Measurements from ENCODE around the gene MEGF8. TPM values are rescaled to one million over a fixed set of nuclear protein-coding genes. Genes with fewer than 3 reads are reported as not detected.

Gene MEGF8
- total RNA-seq, 1 donor from 2014 or later: 69.3 TPM

DNA sequence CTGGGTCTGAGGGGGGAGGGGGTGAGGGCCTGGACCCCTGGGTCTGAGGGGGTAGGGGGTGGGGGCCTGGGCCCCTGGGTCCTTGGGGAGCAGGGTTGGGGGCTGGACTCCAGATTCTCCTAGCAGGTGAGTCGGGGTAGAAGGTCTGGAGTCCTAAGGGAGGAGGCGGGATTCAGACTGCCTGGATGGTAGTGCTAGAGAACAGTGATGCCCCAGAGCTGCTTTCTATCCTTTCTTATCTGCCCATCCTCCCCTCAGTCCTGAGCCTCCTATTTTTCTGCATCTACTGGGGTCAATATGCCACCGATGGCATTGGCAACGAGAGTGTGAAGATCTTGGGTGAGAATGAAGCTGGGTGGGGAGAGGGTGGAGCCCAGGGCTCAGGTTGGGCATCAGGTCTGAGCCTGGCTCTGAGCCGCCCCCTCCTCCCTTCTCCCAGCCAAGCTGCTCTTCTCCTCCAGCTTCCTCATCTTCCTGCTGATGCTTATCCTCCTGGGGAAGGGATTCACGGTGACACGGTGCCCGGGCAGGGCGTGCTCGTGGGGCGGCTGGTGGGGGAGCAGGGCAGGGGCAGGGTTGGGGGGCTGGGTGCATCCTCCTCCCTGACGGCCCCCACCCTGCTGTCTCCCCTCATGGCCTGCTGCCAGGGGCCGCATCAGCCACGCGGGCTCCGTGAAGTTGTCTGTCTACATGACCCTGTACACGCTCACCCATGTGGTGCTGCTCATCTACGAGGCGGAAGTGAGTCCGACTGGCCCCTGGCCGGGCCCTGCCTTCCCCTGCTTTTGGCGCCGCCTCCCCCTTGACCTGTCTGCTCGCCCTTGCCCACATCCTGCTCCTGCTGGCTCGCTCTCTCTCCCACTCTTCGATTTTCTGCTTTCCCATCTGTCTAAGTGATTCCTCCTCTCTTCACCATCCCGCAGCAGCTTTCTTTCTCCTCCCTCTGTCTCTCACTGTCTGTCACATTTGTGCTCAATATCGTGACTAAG is 8.9 kb upstream of the MEGF8 start:
- Mint-ChIP-seq H3K4me3 (ENCODE audit: unreplicated experiment) (no peak overlapping the region), H3K36me3 (ENCODE audit: low read depth, unreplicated experiment) (no peaks in the 10 kb centered on the region), H3K27me3 (ENCODE audit: unreplicated experiment) (peaks cover 8% of the 10 kb centered on the region), H3K4me1 (ENCODE audit: unreplicated experiment) (peaks cover 7% of the 10 kb centered on the region), H3K9me3 (ENCODE audit: unreplicated experiment) (no peaks in the 10 kb centered on the region), H3K27ac (ENCODE audit: unreplicated experiment) (no peak overlapping the region)
- no peak for DNase-seq (ENCODE audit: low spot score)
- no peak for TF ChIP-seq CTCF (IDR thresholded peaks at IDR 0.05; ENCODE audit: unreplicated experiment)

DNA sequence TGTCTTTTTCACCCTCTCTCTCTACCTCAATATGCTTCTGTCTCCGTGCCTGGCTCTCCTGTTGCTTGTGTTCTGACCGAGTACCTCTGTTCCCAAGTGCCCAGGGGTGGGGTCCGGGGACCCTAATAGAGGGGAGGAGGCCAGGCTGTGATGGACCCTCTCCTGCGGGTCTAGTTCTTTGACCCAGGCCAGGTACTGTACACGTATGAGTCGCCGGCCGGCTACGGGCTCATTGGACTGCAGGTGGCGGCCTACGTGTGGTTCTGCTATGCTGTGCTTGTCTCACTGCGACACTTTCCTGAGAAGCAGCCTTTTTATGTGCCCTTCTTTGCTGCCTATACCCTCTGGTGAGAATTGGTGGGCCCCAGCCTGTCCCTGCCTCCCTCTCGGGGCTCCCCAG is 7.9 kb upstream of the MEGF8 start:
- peaks cover 7% of the 10 kb centered on the region for H3K4me1 Mint-ChIP-seq (ENCODE audit: unreplicated experiment)
- no peak for TF ChIP-seq CTCF (IDR thresholded peaks at IDR 0.05; ENCODE audit: unreplicated experiment)
- no peaks in the 10 kb centered on the region for H3K9me3 Mint-ChIP-seq (ENCODE audit: unreplicated experiment)
- no peak for DNase-seq (ENCODE audit: low spot score)
- no peaks in the 10 kb centered on the region for H3K36me3 Mint-ChIP-seq (ENCODE audit: low read depth, unreplicated experiment)
- H3K27me3 Mint-ChIP-seq (ENCODE audit: unreplicated experiment): peaks cover 8% of the 10 kb centered on the region
- no peak overlapping the region for H3K27ac Mint-ChIP-seq (ENCODE audit: unreplicated experiment)
- H3K4me3 Mint-ChIP-seq (ENCODE audit: unreplicated experiment): no peak overlapping the region

DNA sequence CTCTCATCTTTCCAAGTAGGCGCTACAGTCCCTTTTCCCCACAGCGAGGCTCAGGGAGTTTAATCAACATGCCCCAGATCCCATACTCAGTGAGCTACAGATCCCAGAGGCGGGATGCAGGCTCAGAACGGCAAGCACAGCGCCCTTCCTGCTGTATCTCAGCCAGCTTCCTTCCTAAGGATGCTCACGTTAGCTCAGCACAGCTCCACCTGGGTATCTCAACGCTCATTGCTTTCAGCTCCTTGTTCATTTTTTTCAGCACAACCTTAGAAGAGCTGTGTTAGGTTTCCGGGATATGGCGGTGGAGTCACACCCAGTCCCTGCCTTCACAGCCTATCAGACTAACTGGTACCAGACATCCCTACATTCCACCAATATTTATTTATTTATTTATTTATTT is 3.1 kb upstream of the MEGF8 start:
- Mint-ChIP-seq H3K27me3 (ENCODE audit: unreplicated experiment) (peaks cover 17% of the 10 kb centered on the region), H3K27ac (ENCODE audit: unreplicated experiment) (no peak overlapping the region), H3K36me3 (ENCODE audit: low read depth, unreplicated experiment) (peaks cover 5% of the 10 kb centered on the region), H3K4me3 (ENCODE audit: unreplicated experiment) (no peak overlapping the region), H3K4me1 (ENCODE audit: unreplicated experiment) (peaks cover 17% of the 10 kb centered on the region), H3K9me3 (ENCODE audit: unreplicated experiment) (no peaks in the 10 kb centered on the region)
- no peak for TF ChIP-seq CTCF (IDR thresholded peaks at IDR 0.05; ENCODE audit: unreplicated experiment)
- no peak for DNase-seq (ENCODE audit: low spot score)

- no peak overlapping the region for H3K27ac Mint-ChIP-seq (ENCODE audit: unreplicated experiment)
- no peaks in the 10 kb centered on the region for H3K9me3 Mint-ChIP-seq (ENCODE audit: unreplicated experiment)
- H3K4me3 Mint-ChIP-seq (ENCODE audit: unreplicated experiment): no peak overlapping the region
- DNase-seq (ENCODE audit: low spot score): no peak
- H3K4me1 Mint-ChIP-seq (ENCODE audit: unreplicated experiment): peaks cover 27% of the 10 kb centered on the region
- TF ChIP-seq CTCF (IDR thresholded peaks at IDR 0.05; ENCODE audit: unreplicated experiment): no peak
- peaks cover 11% of the 10 kb centered on the region for H3K36me3 Mint-ChIP-seq (ENCODE audit: low read depth, unreplicated experiment)
- peaks cover 17% of the 10 kb centered on the region for H3K27me3 Mint-ChIP-seq (ENCODE audit: unreplicated experiment)
Measured at GRCh38 chr19:42323473-42323851, 2.0 kb upstream of the MEGF8 start.

Measured in endothelial cell (in vitro differentiated cells).